Left ventricle myocardium superior (tissue), 1 donor: ENCODE results near the gene SPAG9. TPM values are rescaled to one million over a fixed set of nuclear protein-coding genes. Genes with fewer than 3 reads are reported as not detected.
"Not testable (repeated sequence)": the region's sequence is repeated elsewhere in the genome, so short reads cannot be mapped to it uniquely, and the experiment has no call there.

Experiments used
- ATAC-seq: fragments of 200-7000 bp; cut with Tn5 transposase; one replicate; pipeline ENCODE4 v1.9.1; 2020; ENCODE audit warnings: mild to moderate bottlenecking, moderate library complexity
- DNase-seq: peaks from one replicate; pipeline ENCODE4 v3.0.0-alpha.2; 2020
- intact Hi-C: fragments of 100-400 bp; cut with micrococcal nuclease; formaldehyde crosslinking; loops from one replicate; pipeline ENCODE4 v1.11.0; 2022
- total RNA-seq: library from RNA; stranded (reverse); fragmentation: NEBNext Ultra II Directional; extraction: Animal tissue kit (Norgen Biotek cat#: 25700); gene quantifications from one replicate; pipeline ENCODE4 v1.2.1, GENCODE V29; 2021
- donor health status: DM: no; HTN: yes; CAD: no; lungs with severe emphysema.

Gene SPAG9
- total RNA-seq, 1 donor from 2014 or later: 42.8 TPM

DNA sequence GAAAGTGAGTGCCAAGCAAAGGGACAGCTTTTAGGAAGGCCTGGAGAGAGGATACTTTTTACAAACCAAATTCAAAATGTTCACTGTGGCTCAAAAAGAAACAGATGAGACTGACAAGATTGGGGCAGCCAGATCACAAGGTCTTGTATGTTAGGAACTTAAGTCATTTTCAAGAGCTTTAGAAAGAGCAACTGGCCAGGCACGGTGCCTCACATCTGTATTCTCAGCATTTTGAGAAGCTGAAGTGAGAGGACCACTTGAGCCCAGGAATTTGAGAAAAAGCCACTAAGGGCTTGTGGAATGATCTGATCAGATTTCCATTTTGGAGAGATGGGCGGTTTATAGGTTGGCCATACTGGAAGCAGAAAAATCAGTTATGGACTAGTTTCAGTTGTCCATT lies 17.2 kb downstream of the SPAG9 start:
- intact Hi-C loops: no loop called here
- DNase-seq (no peak), ATAC-seq (no peak)

DNA sequence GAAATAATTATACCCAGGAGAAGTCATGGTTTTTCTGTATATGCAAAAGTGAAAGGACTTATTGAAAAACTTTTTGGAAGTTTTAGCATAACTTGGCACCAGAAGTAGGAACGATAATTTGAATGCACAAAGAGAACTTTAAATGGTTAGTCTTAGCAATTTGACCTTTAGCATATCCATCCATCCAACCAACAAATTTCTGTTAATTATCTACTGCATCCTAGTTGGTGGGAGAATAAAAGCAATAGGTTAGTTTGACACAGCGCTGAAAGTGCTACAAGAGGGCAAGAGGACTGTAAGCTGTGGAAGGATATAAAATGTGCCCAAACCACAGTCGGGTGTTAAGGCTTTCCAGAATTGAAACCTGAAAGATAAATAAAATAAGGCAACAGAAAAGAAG lies 17.6 kb downstream of the SPAG9 start:
- DNase-seq (no peak), ATAC-seq (no peak)
- intact Hi-C loops: no loop called here

DNA sequence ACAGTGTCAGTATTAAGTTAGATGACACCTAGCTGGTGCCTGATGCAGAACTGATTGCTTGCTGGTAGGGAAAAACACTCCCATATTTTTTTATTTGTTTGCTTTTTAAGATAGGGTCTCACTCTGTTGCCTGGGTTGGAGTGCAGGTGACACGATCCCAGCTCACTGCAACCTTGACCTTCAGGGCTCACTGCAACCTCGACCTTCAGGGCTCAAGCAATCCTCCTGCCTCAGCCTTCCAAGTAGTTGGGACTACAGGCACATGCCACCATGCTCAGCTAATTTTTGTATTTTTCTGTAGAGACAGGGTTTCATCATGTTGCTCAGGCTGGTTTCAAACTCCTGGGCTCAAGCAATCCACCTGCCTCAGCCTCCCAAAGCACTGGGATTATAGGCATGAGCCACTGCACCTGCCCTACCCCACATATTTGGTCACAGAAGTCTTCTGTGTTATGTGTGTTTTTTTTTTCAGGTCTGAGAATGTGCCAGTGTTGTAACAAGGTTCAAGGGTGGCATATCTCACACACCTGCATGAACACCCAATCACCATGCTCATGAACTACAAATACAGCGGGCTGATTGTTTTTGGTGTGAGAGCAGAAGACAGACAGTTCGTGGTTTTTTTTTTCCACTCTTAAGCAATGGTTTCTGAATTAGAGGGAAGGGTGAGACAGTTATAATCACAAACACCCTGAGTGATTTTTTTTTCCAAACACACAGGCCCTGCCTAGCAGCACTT lies 22.8 kb downstream of the SPAG9 start:
- no peak for DNase-seq
- ATAC-seq: no peak
- intact Hi-C loops: no loop called here

DNA sequence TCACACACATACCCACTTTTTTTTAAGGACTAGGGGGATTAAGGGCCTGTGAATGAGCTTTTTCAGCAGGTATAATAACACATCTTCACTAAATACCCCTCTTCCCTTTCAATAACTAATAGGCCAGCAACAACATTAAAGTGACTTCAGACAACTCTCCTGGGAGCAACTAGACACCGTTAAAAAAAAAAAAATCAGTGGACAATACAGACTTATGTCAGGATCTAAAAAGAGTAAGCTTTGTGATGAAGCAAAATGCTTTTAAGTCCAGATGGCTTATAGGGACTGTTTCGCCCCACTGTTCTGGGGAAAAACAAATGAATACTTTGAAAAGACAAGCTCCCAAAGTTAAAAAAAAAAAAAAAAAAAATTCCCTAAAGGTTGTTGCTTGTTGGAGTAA lies 29.0 kb downstream of the SPAG9 start:
- ATAC-seq: no peak
- no peak for DNase-seq
- intact Hi-C loops: no loop called here

DNA sequence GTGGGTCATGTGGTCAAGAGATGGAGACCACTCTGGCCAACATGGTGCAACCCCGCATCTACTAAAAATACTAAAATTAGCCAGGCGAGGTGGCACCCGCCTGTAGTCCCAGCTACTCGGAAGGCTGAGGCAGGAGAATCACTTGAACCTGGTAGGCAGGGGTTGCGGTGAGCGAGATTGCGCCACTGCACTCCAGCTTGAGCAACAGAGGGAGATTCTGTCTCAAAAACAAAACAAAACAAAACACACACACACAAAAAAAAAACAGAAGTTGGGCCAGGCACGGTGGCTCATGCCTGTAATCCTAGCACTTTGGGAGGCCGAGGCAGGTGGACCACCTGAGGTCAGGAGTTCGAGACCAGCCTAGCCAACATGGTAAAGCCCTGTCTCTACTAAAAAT lies 31.8 kb downstream of the SPAG9 start:
- ATAC-seq, intact Hi-C loops: not testable (repeated sequence)
- peak; percentile 41 for DNase-seq

DNA sequence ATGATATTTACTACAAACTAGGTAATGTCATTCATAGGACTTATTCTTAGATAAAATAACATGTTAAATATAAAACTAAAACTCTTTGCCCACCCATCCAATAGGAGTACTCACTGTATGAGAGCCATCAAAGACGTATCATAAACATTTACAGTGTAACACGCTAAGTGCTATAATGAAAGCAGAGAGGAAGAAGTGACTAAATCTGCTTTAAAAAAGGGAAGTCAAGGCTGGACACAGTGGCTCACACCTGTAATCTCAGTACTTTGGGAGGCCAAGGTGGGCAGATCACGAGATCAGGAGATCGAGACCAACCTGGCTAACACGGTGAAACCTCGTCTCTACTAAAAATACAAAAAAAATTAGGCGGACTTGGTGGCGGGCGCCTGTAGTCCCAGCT lies 32.4 kb downstream of the SPAG9 start:
- ATAC-seq (no peak), DNase-seq (no peak)
- intact Hi-C loops: no loop called here

DNA sequence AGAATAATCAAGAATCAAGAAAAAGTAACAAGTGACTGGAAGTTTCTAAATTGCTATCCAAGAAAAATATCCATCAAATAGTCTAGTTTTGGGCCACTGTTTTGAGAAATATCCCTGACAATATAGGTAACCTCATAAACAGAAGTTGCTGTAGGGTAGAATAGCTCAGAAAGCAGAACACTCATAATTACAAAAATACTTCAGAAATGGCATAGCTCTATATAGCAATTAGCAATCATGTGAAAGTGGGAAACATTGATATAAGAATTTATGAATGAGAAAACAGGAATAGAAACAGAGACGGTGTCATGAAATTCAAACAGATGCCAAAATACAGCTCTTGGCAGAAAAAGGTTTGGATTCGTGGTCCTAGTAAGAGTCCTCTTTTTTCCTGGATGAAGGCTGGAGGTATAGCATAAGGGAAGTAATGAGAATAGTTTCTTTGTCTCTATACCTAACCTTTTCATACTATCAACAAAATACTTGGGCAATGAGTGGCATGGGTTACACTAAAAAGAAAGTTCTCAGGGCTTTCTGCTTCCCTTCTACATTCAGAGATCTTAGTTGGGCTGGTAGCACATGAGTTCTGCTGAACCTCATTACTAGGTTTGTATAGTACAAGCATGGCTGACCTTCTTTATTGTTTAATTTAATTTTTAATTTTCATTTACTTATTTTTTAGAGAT lies 33.5 kb downstream of the SPAG9 start:
- intact Hi-C loops: no loop called here
- DNase-seq: no peak
- ATAC-seq: no peak

DNA sequence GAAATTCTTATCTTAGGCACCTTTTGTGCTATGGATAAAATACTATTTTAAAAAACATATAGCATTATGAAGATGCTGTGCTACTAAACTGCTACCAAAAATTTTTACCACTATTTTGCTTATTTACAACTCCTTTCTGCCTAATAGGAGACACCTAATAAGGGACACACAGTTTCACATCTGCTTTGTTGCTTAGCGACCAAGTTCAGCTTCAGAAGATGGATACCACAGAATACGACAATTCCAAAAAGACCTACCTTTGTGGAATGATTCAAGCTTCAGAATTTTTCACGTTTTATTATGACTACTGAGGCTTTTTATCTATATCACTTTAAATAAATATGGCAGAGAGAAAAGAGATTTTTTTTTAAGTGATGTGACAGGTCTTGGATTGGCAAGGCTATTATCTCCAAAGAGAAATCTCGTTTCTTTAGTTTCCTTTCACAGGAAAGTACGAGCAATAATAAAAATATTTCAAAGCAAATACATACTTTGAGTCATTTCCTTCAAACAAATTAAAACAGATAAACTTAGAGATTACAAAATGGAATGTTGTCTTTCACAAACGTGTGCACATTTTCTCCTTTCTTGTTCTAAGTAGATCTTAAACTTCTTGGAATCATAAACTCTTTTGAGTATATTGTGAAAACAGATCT lies 35.4 kb downstream of the SPAG9 start:
- intact Hi-C loops: no loop called here
- ATAC-seq (no peak), DNase-seq (no peak)

DNA sequence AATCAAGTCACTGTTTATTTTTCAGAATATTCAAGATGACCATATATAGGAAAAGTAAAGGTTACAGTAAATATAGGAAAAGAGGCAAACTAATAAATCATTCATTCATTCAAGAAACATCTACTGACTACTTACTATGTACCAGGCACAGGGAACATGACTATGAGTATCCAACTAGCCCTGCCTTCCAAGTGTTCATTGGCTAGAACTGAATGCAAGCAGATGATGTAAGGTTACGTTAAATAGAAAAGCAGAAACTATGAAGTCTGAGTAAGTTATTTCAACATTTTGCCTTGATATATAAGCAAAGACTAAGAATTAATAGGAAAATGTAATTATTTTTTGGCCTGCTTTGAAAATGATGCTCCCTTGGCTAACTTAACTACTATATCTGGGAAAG lies 36.7 kb downstream of the SPAG9 start:
- no peak for DNase-seq
- intact Hi-C loops: no loop called here
- ATAC-seq: no peak

DNA sequence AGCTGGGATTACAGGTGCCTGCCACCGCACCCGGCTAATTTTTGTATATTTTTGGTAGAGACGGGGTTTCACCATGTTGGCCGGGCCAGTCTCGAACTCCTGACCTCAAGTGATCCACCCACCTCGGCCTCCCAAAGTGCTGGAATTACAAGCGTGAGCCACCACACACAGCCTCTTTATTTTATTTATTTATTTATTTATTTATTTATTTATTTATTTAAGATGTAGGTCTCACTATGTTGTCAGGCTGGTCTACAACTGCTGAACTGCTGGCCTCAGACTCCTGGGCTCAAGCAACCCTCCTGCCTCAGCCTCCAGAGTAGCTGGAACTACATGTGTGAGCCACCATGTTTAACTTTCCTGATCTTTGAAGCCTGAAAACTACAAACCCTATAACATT lies 37.3 kb downstream of the SPAG9 start:
- ATAC-seq, intact Hi-C loops, DNase-seq: not testable (repeated sequence)

DNA sequence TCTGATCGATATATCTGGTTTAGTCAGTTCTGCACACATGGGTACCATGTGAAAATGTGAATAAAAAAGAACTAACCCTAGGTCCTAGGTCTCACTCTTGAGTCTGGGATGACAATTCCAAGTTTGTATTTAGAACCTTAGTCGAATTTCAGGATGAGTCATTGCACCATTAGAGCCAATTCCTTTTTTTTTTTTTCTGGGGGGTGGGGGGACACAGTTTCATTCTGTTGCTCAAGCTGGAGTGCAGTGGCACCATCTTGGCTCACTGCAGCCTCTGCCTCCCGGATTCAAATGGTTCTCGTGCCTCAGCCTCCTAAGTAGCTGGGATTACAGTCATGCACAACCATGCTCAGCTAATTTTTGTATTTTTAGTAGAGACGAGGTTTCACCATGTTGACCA lies 41.6 kb downstream of the SPAG9 start:
- intact Hi-C loops: no loop called here
- DNase-seq (no peak), ATAC-seq (no peak)

DNA sequence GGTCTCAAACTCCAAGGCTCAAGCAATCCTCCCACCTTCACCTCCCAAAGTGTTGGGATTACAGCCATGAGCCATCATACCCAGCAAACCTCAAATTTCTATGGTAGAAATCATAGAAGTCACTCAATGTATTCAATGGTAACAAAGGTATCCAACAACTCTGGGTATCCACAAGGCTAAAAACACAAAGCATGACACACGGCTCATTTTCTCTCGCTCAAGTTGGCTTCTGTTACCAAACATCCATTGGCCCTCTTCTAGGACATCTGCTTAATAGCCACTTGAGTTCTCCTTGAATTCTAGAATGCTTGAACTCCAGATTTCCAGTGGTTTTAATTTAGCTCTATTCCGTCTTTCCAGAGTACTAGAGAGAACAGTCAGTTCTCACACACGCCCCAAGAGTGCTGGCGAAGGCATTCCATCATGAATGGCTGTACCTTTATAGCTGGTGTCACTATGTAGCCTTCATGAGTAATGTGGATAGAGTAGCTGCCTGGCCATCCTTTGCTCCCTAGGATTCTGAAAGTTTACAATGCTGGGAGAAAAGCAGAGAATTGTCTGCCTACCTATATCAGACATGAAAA lies 42.6 kb downstream of the SPAG9 start:
- ATAC-seq: peak; percentile 27
- no peak for DNase-seq
- intact Hi-C loops: no loop called here

DNA sequence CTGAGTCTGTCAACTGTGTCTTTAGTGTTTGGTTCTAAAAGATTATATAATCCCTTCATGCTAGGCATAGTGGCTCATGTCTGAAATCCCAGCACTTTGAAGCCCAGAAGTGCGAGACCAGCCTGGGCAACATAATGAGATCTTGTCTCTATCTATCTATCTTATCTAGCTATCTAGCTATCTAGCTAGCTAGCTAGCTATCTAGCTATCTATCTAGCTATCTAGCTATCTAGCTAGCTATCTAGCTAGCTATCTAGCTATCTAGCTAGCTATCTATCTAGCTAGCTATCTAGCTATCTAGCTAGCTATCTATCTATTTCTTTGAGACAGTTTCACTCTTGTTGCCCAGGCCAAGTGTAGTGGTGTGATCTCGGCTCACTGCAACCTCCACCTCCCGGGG lies 43.8 kb downstream of the SPAG9 start:
- ATAC-seq (no peak), DNase-seq (no peak)
- intact Hi-C loops: no loop called here

DNA sequence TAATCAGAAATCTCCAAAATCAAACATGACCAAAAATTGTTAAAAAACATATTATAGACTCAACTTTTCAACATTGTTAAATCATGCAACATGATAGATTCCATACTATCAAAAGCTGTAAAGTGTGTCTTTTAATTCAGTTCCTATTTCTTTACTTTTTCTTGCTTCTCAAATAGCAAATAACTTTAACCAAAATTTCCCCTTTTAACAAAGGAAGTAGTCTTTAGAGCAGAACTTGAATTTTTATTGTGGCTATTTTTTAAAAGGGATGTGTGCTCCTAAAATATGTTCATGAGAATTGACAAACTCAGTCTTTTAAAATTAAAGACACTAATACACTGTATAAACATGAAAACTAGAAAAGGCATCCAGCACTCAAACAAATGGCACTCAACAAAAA lies 49.1 kb downstream of the SPAG9 start:
- ATAC-seq: no peak
- no peak for DNase-seq
- intact Hi-C loops: no loop called here

DNA sequence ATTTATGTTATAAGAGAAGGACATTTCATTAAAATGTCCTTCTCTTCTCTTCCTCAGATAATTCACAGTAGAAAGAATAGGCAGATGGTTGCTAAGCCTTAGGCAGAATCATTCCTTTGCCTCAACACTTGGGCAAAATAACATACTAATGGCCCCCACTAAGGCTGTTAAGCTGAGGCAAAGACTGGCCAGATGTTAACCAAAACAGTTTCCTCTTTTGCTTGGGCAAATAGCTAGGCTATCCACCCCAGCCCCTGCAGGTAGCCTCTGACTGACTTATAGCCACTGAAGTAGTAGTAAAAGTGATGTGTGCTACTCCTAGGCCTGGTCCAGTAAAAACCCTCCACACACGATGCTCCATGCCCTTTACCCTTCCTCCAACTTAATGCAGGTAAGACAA lies 55.2 kb downstream of the SPAG9 start:
- ATAC-seq (no peak), DNase-seq (no peak)
- intact Hi-C loops: no loop called here

DNA sequence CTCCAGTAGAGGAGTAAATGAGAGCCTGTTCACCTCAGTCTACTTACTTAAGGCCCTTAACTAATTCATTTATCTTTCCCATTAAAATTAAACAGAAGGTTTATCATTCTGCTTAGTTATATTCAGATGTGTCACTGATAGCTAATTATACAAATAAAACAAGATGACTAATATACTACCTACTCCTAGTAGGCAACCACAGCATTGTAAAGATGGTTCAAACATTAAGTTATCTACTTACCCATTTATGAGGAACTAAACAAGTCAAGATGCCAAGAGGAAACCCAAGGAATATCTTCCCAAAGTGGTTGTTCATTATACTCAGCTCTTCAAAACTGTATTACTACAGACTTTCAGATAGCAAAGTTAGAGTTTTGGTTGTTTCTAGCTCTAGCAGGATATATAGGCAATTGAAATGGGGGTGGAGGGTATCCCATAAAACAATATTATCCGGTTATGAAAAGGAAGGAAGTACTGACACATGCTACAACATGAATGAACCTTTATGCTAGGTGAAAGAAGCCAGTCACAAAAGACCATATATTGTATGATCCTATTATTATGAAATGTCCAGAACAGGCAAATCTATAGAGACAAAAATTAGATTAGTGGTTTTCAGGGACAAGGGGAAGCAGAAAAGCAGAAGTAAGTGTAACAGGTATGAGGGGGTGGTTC lies 56.5 kb downstream of the SPAG9 start:
- no peak for ATAC-seq
- intact Hi-C loops: no loop called here
- DNase-seq: no peak

DNA sequence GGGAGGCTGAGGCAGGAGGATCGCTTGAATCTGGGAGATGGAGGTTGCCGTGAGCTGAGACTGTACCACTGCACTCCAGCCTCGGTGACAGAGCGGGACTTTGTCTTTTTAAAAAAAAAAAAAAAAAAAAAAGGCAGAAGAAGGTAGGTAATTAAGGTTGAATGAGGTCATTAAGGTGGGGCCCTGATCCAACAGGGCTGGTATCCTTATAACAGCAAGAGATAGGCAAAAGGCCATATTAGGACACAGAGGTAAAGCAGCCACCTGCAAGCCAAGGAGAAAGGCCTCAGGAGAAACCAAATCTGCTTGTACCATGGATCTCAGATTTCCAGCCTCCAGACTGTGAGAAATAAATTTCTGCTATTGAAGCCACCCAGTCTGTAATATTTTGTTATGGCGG lies 60.3 kb downstream of the SPAG9 start:
- ATAC-seq: no peak
- intact Hi-C loops: no loop called here

DNA sequence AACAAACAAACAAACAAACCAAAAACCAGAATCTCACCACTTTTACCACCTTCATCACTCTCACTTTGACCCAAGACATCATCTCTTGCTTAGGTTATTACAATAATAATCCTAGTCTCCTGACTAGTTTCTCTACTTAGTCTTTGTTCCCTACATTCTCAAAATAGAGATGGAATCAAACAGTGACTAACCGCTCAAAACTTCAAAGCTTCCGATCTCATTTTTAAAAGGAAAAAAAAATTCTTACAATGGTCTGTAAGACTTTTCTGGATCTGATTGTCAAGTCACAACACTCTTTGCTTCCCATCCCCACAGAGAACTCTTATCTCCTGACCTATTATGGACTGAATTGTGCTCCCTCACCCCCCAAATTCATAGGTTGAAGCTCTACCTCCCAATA lies 60.9 kb downstream of the SPAG9 start:
- no peak for ATAC-seq
- intact Hi-C loops: no loop called here
- DNase-seq: no peak

More for the DNA sequence above, 60.3 kb downstream of the SPAG9 start:
- DNase-seq: no peak

DNA sequence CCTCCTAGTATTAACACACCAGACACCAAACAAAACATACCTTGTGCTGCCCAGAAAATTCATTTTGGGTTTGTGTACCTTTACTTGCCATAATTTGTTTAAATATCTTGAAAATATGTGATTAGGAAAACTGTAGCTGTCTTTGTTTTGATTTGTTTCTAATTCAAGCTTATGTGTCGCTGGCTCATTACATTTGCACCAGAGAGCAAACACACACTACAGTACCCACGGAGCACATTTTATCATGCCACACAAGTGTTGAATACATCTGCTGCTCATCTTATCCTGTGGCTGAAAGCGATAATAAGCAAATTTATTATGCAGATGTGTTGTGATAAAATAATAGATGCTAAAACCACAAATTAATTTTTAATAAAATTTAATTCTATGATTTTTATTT lies 63.1 kb downstream of the SPAG9 start:
- peak; percentile 34 for ATAC-seq
- intact Hi-C loops: no loop called here
- no peak for DNase-seq
